ENCODE measurements around the gene KLRK1. TPM values are rescaled to one million over a fixed set of nuclear protein-coding genes. Genes with fewer than 3 reads are reported as not detected.
"Not testable (repeated sequence)": the region's sequence is repeated elsewhere in the genome, so short reads cannot be mapped to it uniquely, and the experiment has no call there.

The KLRK1 gene
- total and polyA plus RNA-seq, 4 donors = 0.98 to 4.0 (median 1.4) TPM

- no peak for TF ChIP-seq SP1 (IDR thresholded peaks at IDR 0.05)
- TF ChIP-seq CTCF (IDR thresholded peaks at IDR 0.05; ENCODE audit: low read depth, low read length, missing input control) = no peak
These were observed 5.7 kb downstream of the KLRK1 start (continued) for GRCh38 chr12:10384191-10384590.

GRCh38 chr12:10381928-10382628 lies 7.8 kb downstream of the KLRK1 start:
- no peaks in the 10 kb centered on the region for H3K4me1 ChIP-seq (ENCODE audit: control insufficient read depth in 4 of 4, insufficient read depth in 4 of 4, low read length in 3 of 4)
- H3K27ac ChIP-seq (ENCODE audit: low read depth in 1 of 2, low read length in 2 of 2) = no peak overlapping the region
- DNase-seq (ENCODE audit: low spot score) = no peak
- no peak overlapping the region for H3K4me3 ChIP-seq (ENCODE audit: low read depth in 1 of 3, low read length in 3 of 3)
- H3K9ac ChIP-seq (ENCODE audit: low read depth in 1 of 2, low read length in 2 of 2) = peak overlapping the region in 1 of 2 donors; percentile 14
- H3K9me3 ChIP-seq (ENCODE audit: control insufficient read depth in 4 of 4, low read length in 3 of 4) = peaks cover 0 to 2% (median 0%) of the 10 kb centered on the region in 4 donors
- H3K36me3 ChIP-seq (ENCODE audit: control insufficient read depth in 4 of 4, insufficient read depth in 3 of 4, low read depth in 1 of 4, low read length in 3 of 4) = no peaks in the 10 kb centered on the region
- 87% methylated on average over 4 of the region's 4 CpGs for WGBS
- no peaks in the 10 kb centered on the region for H3K27me3 ChIP-seq (ENCODE audit: control insufficient read depth in 4 of 4, insufficient read depth in 4 of 4, low read length in 3 of 4)
- TF ChIP-seq HNF4A (conservative IDR thresholded peaks at IDR 0.05) = no peak
- no peak for TF ChIP-seq REST (IDR thresholded peaks at IDR 0.05)
- TF ChIP-seq JUND (IDR thresholded peaks at IDR 0.05) = no peak
- no peak for TF ChIP-seq MAX (IDR thresholded peaks at IDR 0.05)
- no peak for TF ChIP-seq ZBTB33 (IDR thresholded peaks at IDR 0.05)
- TF ChIP-seq EGR1 (IDR thresholded peaks at IDR 0.05; ENCODE audit: low read depth in 2 of 2) = no peak
- TF ChIP-seq FOXA1 (IDR thresholded peaks at IDR 0.05) = no peak
- no peak for TF ChIP-seq TAF1 (conservative IDR thresholded peaks at IDR 0.05)
- TF ChIP-seq CTCF (IDR thresholded peaks at IDR 0.05; ENCODE audit: low read depth, low read length, missing input control) = no peak
- no peak for TF ChIP-seq RXRA (IDR thresholded peaks at IDR 0.05)
- no peak for TF ChIP-seq RAD21 (IDR thresholded peaks at IDR 0.05)
- TF ChIP-seq SP1 (IDR thresholded peaks at IDR 0.05) = no peak
- no peak for TF ChIP-seq HNF4G (IDR thresholded peaks at IDR 0.05)
- TF ChIP-seq NR2F2 (IDR thresholded peaks at IDR 0.05) = no peak
- TF ChIP-seq YY1 (IDR thresholded peaks at IDR 0.05) = no peak

GRCh38 chr12:10378737-10379136 lies 11.1 kb downstream of the KLRK1 start:
- WGBS = 90% methylated on average over 2 of the region's 2 CpGs
- not testable (repeated sequence) for DNase-seq (ENCODE audit: low spot score); H3K27me3 ChIP-seq (ENCODE audit: control insufficient read depth in 4 of 4, insufficient read depth in 4 of 4, low read length in 3 of 4); H3K36me3 ChIP-seq (ENCODE audit: control insufficient read depth in 4 of 4, insufficient read depth in 3 of 4, low read depth in 1 of 4, low read length in 3 of 4); H3K9ac ChIP-seq (ENCODE audit: low read depth in 1 of 2, low read length in 2 of 2); H3K9me3 ChIP-seq (ENCODE audit: control insufficient read depth in 4 of 4, low read length in 3 of 4); H3K4me3 ChIP-seq (ENCODE audit: low read depth in 1 of 3, low read length in 3 of 3); H3K4me1 ChIP-seq (ENCODE audit: control insufficient read depth in 4 of 4, insufficient read depth in 4 of 4, low read length in 3 of 4); H3K27ac ChIP-seq (ENCODE audit: low read depth in 1 of 2, low read length in 2 of 2)
